Naive B cell (primary cell): ENCODE results near the gene SCYGR2. TPM values are rescaled to one million over a fixed set of nuclear protein-coding genes. Genes with fewer than 3 reads are reported as not detected.

ENCODE experiments used
- ATAC-seq, 2 donors: fragments of 150-1000 bp; cut with Tn5 transposase; 2 replicates each; pipeline ENCODE4 v1.10.0; 2021; ENCODE audit warnings: low read depth in 2 of 2, mild to moderate bottlenecking in 2 of 2, moderate library complexity in 2 of 2
- DNase-seq: peaks from one replicate; pipeline ENCODE4 v3.0.0; 2022
- H3K27ac Mint-ChIP-seq, 6 donors: one replicate each; pipeline ENCODE4 v1.8.0; 2020 to 2022; ENCODE audit warnings: mild to moderate bottlenecking in 6 of 6, mixed read lengths in 6 of 6, moderate library complexity in 5 of 6, inconsistent platforms in 2 of 6
- H3K27me3 Mint-ChIP-seq, 3 donors: one replicate each; pipeline ENCODE4 v1.8.0; 2021 to 2022; ENCODE audit warnings: mixed read lengths in 3 of 3, mild to moderate bottlenecking in 1 of 3
- H3K36me3 Mint-ChIP-seq, 2 donors: one replicate each; pipeline ENCODE4 v1.8.0; 2020 to 2022; ENCODE audit warnings: mixed read lengths in 2 of 2, inconsistent platforms in 1 of 2, mild to moderate bottlenecking in 1 of 2
- H3K4me1 Mint-ChIP-seq, 3 donors: one replicate each; pipeline ENCODE4 v1.8.0; 2020 to 2022; ENCODE audit warnings: mixed read lengths in 3 of 3, inconsistent platforms in 1 of 3, mild to moderate bottlenecking in 1 of 3, moderate library complexity in 1 of 3
- H3K4me3 Mint-ChIP-seq, 8 donors: one replicate each; pipeline ENCODE4 v1.8.0; 2020 to 2022; ENCODE audit warnings: mild to moderate bottlenecking in 8 of 8, mixed read lengths in 8 of 8, moderate library complexity in 8 of 8, inconsistent platforms in 2 of 8
- H3K9me3 Mint-ChIP-seq, 7 donors: one replicate each; pipeline ENCODE4 v1.8.0; 2020 to 2022; ENCODE audit warnings: mixed read lengths in 7 of 7, mild to moderate bottlenecking in 5 of 7, inconsistent platforms in 2 of 7, moderate library complexity in 1 of 7
- polyA plus RNA-seq, 6 donors: library from polyadenylated mRNA; unstranded; fragments of 300-500 nt; fragmentation: Illumina TruSeq; gene quantifications; one replicate each; pipeline ENCODE4 v1.2.3, GENCODE V29; 2021; ENCODE audit warnings: low read depth in 6 of 6

Gene SCYGR2
- polyA plus RNA-seq, 6 donors from 2014 or later: not detected

DNA sequence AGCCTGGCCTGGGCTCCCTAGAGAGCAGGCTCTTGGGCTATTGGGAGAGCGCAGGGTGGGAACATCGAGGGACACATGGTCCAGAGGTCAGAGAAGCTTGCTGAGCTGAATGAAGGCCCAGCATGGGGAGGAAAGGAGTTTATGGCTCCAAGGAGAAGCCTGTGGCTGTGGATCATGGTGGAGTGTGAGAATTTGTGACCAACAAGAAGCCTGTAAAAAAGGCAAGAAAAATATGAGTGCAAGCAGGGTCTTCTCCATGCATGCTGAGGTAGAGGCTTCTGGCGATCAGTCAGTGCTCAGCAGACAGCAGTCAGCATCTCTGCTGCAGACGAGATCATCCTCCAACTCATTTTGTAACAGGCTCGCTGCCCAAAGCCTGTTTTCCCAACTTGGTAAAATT lies 17.2 kb downstream of the SCYGR2 start:
- no peak for ATAC-seq
- no peaks in the 10 kb centered on the region for H3K36me3 Mint-ChIP-seq

GRCh38 chr2:227616631-227617030 lies 17.9 kb downstream of the SCYGR2 start:
- Mint-ChIP-seq H3K27ac (peak overlapping the region in 1 of 6 donors; percentile 14), H3K27me3 (peaks cover 8 to 34% (median 26%) of the 10 kb centered on the region in 3 donors), H3K36me3 (no peaks in the 10 kb centered on the region), H3K4me1 (no peaks in the 10 kb centered on the region), H3K4me3 (no peak overlapping the region), H3K9me3 (peaks cover 0 to 3% (median 0%) of the 10 kb centered on the region in 7 donors)
- no peak for DNase-seq
- no peak for ATAC-seq

More for the DNA sequence above, 17.2 kb downstream of the SCYGR2 start:
- DNase-seq: no peak
- peaks cover 0 to 3% (median 0%) of the 10 kb centered on the region in 7 donors for H3K9me3 Mint-ChIP-seq
- H3K27ac Mint-ChIP-seq: no peak overlapping the region
- no peak overlapping the region for H3K4me3 Mint-ChIP-seq
- no peaks in the 10 kb centered on the region for H3K4me1 Mint-ChIP-seq
- H3K27me3 Mint-ChIP-seq: peaks cover 8 to 29% (median 23%) of the 10 kb centered on the region in 3 donors

DNA sequence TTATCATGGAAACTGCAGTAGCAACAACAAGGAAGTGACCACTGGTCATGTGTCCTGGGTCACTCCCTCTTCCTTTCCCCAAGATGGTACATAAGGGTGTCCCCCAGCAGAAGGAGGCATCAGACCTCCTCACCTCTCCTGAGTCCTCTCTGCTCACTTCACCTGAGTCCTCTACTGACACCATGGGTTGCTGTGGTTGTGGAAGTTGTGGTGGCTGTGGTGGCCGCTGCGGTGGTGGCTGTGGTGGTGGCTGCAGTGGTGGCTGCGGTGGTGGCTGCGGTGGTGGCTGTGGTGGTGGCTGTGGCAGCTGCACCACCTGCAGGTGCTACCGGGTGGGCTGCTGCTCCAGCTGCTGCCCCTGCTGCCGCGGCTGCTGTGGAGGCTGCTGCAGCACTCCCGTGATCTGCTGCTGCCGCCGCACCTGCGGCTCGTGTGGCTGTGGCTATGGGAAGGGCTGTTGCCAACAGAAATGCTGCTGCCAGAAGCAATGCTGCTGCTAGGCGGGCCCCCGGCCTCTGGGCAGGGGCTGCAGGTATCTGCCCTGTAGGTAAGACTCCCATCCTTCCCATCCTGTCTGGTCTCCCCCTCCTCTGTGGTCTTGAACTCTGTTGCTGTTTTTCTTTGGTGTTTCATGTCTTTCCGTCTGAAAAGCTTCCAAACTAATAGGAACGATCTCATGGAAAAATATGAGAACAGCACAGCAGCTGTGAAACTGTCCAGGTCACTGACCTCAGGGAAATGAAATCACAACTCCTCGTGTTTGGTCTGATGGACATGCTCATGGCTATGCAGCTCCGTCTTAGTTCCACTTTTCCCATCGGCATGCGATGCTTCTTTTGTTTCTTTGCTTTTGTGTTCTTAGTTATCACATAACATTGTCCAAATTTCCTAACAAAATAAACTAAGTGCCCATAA lies 18.9 kb downstream of the SCYGR2 start, which contains the start of gene SCYGR4:
Gene SCYGR4 (plus strand): TSS at position 183 of the 915 bp plus-strand sequence. CDS start 0 bp downstream, at position 183.
- H3K36me3 Mint-ChIP-seq: no peaks in the 10 kb centered on the region
- H3K4me1 Mint-ChIP-seq: no peaks in the 10 kb centered on the region
- DNase-seq (no peak), ATAC-seq (no peak)
- H3K9me3 Mint-ChIP-seq: peaks cover 0 to 5% (median 2%) of the 10 kb centered on the region in 7 donors
- H3K4me3 Mint-ChIP-seq: no peak within 1 kb of the TSS
- H3K27ac Mint-ChIP-seq: peak within 1 kb of the TSS in 3 of 6 donors; percentile 14 to 56 (median 38)
- peaks cover 8 to 26% (median 22%) of the 10 kb centered on the region in 3 donors for H3K27me3 Mint-ChIP-seq

GRCh38 chr2:227623226-227623625 lies 24.5 kb downstream of the SCYGR2 start:
- Mint-ChIP-seq H3K36me3 (no peaks in the 10 kb centered on the region), H3K27me3 (peaks cover 9 to 15% (median 14%) of the 10 kb centered on the region in 3 donors), H3K9me3 (peaks cover 0 to 11% (median 2%) of the 10 kb centered on the region in 7 donors), H3K4me3 (no peak overlapping the region), H3K27ac (no peak overlapping the region), H3K4me1 (no peaks in the 10 kb centered on the region)
- DNase-seq: no peak
- ATAC-seq: no peak

- Mint-ChIP-seq H3K27ac (no peak overlapping the region), H3K4me3 (no peak overlapping the region), H3K27me3 (peaks cover 13 to 23% (median 15%) of the 10 kb centered on the region in 3 donors), H3K9me3 (peaks cover 0 to 11% (median 4%) of the 10 kb centered on the region in 7 donors), H3K4me1 (no peaks in the 10 kb centered on the region), H3K36me3 (no peaks in the 10 kb centered on the region)
- DNase-seq: no peak
- no peak for ATAC-seq
These were observed 26.7 kb downstream of the SCYGR2 start for GRCh38 chr2:227625420-227625819.

DNA sequence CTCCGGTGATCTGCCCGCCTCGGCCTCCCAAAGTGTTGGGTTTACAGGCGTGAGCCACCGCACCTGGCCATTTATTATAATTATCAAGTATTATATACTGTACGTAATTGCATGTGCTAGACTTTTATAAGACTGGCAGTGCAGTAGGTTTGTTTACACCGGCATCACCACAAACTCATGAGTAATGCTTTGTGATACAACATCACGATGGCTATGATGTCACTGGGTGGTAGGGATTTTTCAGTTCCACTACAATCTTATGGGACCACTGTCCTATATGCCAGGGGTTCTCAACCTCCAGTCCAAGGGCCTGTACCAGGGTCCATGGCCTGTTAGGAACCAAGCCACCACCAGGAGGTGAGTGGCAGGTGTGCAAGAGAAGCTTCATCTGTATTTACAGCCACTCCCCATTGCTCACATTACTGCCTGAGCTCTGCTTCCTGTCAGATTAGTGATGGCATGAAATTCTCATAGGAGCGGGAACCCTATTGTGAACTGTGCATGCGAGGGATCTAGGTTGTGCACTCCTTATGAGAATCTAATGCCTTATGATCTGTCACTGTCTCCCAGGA lies 28.0 kb downstream of the SCYGR2 start:
- no peak overlapping the region for H3K4me3 Mint-ChIP-seq
- no peak for ATAC-seq
- DNase-seq: no peak
- peaks cover 0 to 11% (median 2%) of the 10 kb centered on the region in 7 donors for H3K9me3 Mint-ChIP-seq
- H3K36me3 Mint-ChIP-seq: no peaks in the 10 kb centered on the region
- no peak overlapping the region for H3K27ac Mint-ChIP-seq
- H3K4me1 Mint-ChIP-seq: no peaks in the 10 kb centered on the region
- peaks cover 10 to 20% (median 13%) of the 10 kb centered on the region in 3 donors for H3K27me3 Mint-ChIP-seq

GRCh38 chr2:227627769-227628168 lies 29.1 kb downstream of the SCYGR2 start:
- Mint-ChIP-seq H3K36me3 (no peaks in the 10 kb centered on the region), H3K27ac (no peak overlapping the region), H3K27me3 (peaks cover 8 to 17% (median 15%) of the 10 kb centered on the region in 3 donors), H3K4me3 (no peak overlapping the region), H3K9me3 (peaks cover 0 to 4% (median 0%) of the 10 kb centered on the region in 7 donors), H3K4me1 (no peaks in the 10 kb centered on the region)
- ATAC-seq (no peak), DNase-seq (no peak)

GRCh38 chr2:227629435-227629834 lies 30.7 kb downstream of the SCYGR2 start:
- peaks cover 0 to 1% (median 0%) of the 10 kb centered on the region in 7 donors for H3K9me3 Mint-ChIP-seq

GRCh38 chr2:227630322-227630721 lies 31.6 kb downstream of the SCYGR2 start:
- Mint-ChIP-seq H3K4me3 (no peak overlapping the region), H3K36me3 (no peaks in the 10 kb centered on the region), H3K4me1 (no peaks in the 10 kb centered on the region), H3K27ac (no peak overlapping the region), H3K9me3 (peaks cover 0 to 1% (median 0%) of the 10 kb centered on the region in 7 donors), H3K27me3 (peaks cover 8 to 17% (median 15%) of the 10 kb centered on the region in 3 donors)
- ATAC-seq: no peak
- no peak for DNase-seq

More at GRCh38 chr2:227629435-227629834, 30.7 kb downstream of the SCYGR2 start:
- Mint-ChIP-seq H3K36me3 (no peaks in the 10 kb centered on the region), H3K4me1 (no peaks in the 10 kb centered on the region), H3K27me3 (peaks cover 8 to 17% (median 15%) of the 10 kb centered on the region in 3 donors), H3K4me3 (no peak overlapping the region), H3K27ac (no peak overlapping the region)
- ATAC-seq (no peak), DNase-seq (no peak)

DNA sequence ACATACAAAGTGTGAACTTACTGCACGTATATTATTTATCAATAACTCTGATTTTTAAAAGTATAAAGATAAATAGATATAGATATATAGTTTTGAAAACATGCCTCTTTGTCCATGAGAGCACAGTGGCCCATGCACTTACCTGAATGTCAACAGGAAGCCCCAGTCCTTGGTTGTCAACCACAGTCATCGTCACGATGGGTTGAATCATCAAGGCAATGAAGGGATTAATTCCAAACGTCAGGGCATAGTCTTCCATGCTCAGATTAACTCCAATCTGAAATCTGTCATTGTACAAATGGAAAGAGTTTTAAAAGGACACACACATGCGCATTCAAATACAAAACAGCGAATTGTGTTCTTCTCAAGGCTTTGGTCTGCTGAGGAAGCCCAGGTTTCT lies 34.1 kb downstream of the SCYGR2 start:
- Mint-ChIP-seq H3K36me3 (no peaks in the 10 kb centered on the region), H3K9me3 (peaks cover 0 to 1% (median 0%) of the 10 kb centered on the region in 7 donors), H3K4me1 (no peaks in the 10 kb centered on the region), H3K27ac (no peak overlapping the region), H3K4me3 (no peak overlapping the region), H3K27me3 (peaks cover 0 to 13% (median 9%) of the 10 kb centered on the region in 3 donors)
- no peak for DNase-seq
- ATAC-seq: no peak

- Mint-ChIP-seq H3K9me3 (no peaks in the 10 kb centered on the region), H3K36me3 (no peaks in the 10 kb centered on the region), H3K4me3 (no peak overlapping the region), H3K27me3 (peaks cover 0 to 13% (median 7%) of the 10 kb centered on the region in 3 donors), H3K4me1 (no peaks in the 10 kb centered on the region), H3K27ac (no peak overlapping the region)
- ATAC-seq (no peak), DNase-seq (no peak)
These were observed 35.5 kb downstream of the SCYGR2 start for GRCh38 chr2:227634201-227634600.

DNA sequence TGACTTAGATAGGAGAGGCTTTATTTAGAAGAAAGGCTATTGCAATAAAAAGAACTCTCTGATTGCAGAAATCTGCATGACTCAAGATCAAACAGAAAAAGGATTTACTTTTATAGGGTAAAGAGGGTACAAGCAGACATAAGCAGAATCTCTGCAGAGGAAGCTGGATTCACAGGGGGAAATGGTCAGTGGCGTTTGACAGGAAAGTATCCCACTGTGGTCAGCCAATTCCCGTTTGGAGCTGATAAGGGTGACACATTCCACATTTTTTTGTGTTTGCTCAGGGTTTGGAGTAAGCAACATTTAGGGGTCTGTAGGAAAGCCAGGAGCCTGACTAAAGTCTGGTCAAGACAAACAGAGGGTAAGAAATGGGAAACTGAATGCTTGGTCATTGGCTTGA lies 44.0 kb downstream of the SCYGR2 start:
- Mint-ChIP-seq H3K27me3 (peaks cover 0 to 18% (median 4%) of the 10 kb centered on the region in 3 donors), H3K36me3 (no peaks in the 10 kb centered on the region), H3K4me1 (no peaks in the 10 kb centered on the region), H3K9me3 (no peaks in the 10 kb centered on the region), H3K4me3 (no peak overlapping the region), H3K27ac (no peak overlapping the region)
- DNase-seq (no peak), ATAC-seq (no peak)

- no peak for ATAC-seq
- Mint-ChIP-seq H3K4me1 (no peaks in the 10 kb centered on the region), H3K4me3 (no peak overlapping the region), H3K9me3 (no peaks in the 10 kb centered on the region), H3K27ac (no peak overlapping the region), H3K36me3 (no peaks in the 10 kb centered on the region), H3K27me3 (peaks cover 3 to 28% (median 4%) of the 10 kb centered on the region in 3 donors)
- DNase-seq: no peak
These were observed 45.4 kb downstream of the SCYGR2 start for GRCh38 chr2:227643990-227644551.
